Activated CD4-positive, alpha-beta T cell treated with anti-CD3 and anti-CD28 coated beads, Interleukin-2, amount 10 ng/mL, durations not matched to agents 7 days and 5 days (primary cell): ENCODE results near the gene ARL16. TPM values are rescaled to one million over a fixed set of nuclear protein-coding genes. Genes with fewer than 3 reads are reported as not detected.

ENCODE experiments used
- CTCF ChIA-PET: fragments of 350-600 bp; sonication (Branson Sonifier 250); formaldehyde crosslinking; loops from one replicate; lab custom pipeline; 2021; ENCODE audit warnings: antibody characterized with exemption; lab: Charles Lee
- POLR2A ChIA-PET: fragments of 350-600 bp; sonication (Branson Sonifier 250); formaldehyde crosslinking; loops from one replicate; lab custom pipeline; 2021; ENCODE audit warnings: antibody characterized with exemption; lab: Charles Lee
- DNase-seq: peaks from one replicate; pipeline ENCODE4 v3.0.0-alpha.2; 2020
- H3K27ac Mint-ChIP-seq: one replicate; pipeline ENCODE4 v1.8.0; 2021; ENCODE audit warnings: mild to moderate bottlenecking, moderate library complexity, mixed read lengths
- H3K27me3 Mint-ChIP-seq: one replicate; pipeline ENCODE4 v1.8.0; 2021; ENCODE audit warnings: mixed read lengths
- H3K36me3 Mint-ChIP-seq: one replicate; pipeline ENCODE4 v1.8.0; 2021; ENCODE audit warnings: low read depth, mixed read lengths
- H3K4me1 Mint-ChIP-seq: one replicate; pipeline ENCODE4 v1.8.0; 2021; ENCODE audit warnings: mixed read lengths
- H3K4me3 Mint-ChIP-seq: one replicate; pipeline ENCODE4 v1.8.0; 2021; ENCODE audit warnings: mild to moderate bottlenecking, moderate library complexity, mixed read lengths
- H3K9me3 Mint-ChIP-seq: one replicate; pipeline ENCODE4 v1.8.0; 2021; ENCODE audit warnings: mixed read lengths
- microRNA-seq: library from miRNA; unstranded; fragments of <30 nt; microRNA quantifications from one replicate; pipeline ENCODE4 v1.2.0, GENCODE V29; 2021; ENCODE audit warnings: borderline microRNAs expressed, borderline replicate concordance
- total RNA-seq, 2 experiments: library from RNA; stranded (reverse); gene quantifications; one replicate each; pipeline ENCODE4 v1.2.3, GENCODE V29; 2021

The ARL16 gene
- total RNA-seq, 2 experiments from 2014 or later: 35.4 to 42.1 TPM

DNA sequence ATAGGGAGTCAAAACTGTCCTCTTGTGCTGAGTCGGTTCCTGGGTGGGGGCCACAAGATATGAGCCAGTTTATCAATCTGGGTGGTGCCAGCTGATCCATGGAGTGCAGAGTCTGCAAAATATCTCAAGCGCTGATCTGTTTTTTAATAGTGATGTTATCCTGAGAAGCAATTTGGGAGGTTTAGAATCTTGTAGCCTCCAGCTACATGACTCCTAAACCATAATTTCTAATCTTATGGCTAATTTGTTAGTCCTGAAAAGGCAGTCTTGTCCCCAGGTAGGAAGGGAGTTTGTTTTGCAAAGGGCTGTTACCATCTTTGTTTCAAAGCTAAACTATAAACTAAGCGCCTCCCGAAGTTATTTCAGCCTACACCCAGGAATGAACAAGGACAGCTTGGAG is 44.9 kb downstream of the ARL16 start:
- peaks cover 21% of the 10 kb centered on the region for H3K4me1 Mint-ChIP-seq
- H3K27ac Mint-ChIP-seq: no peak overlapping the region
- H3K36me3 Mint-ChIP-seq: no peaks in the 10 kb centered on the region
- H3K27me3 Mint-ChIP-seq: no peaks in the 10 kb centered on the region
- CTCF ChIA-PET: interaction anchor here (0.6 kb wide), 2 partner anchors 69 to 382 kb away, joined by 3 read pairs; no protein-coding TSS in a partner anchor
- H3K4me3 Mint-ChIP-seq: peak overlapping the region; percentile 0
- DNase-seq: no peak
- no peaks in the 10 kb centered on the region for H3K9me3 Mint-ChIP-seq
- POLR2A ChIA-PET: no interaction called here

DNA sequence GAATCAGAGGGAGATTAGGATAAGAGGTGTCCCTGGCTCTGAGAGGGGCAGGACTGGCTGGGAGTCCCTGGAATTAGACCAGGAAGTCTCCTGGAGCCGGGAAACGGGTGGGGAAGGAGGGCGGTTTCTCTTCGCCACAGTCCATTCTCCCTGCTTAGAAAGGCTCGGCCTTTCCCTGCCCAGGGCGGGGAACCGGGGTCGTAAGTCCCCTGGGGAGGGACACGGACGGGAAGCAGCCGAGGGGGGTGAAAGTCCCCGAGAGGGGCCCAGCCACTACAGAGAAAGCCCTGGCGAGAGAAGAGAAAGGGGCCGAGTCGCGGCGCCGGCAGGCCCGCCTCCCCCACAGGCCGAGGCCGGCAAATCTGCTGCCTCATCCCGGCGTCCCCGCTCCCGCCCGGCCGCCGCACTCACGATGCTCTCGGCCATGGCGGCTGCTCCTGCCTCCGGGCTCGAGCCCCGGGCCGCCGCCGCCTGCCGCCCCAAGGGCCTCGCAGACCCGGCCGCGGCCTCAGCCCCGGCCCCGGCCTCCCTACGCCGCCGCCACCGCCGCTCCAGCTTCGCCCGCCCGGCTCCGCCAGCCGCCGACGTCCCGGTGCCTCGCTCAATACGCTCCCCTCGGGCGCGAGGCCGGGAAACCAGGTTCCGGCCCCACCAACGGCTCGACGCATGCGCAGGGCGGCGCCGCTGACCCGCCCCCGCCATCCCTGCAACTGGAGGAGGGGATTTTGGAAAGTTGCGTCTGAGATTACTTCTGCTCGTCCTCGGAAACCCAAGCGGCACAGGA is 46.9 kb downstream of the ARL16 start, which contains the start of the genes NPLOC4 and TSPAN10:
Gene NPLOC4, minus strand, starts transcription at position 608 of the 784 bp plus-strand sequence. Its CDS starts 182 bp downstream, at position 426.
Gene TSPAN10, plus strand, starts transcription at position 692 of the 784 bp plus-strand sequence. CDS start 5,217 bp downstream, outside the sequence.
- H3K4me1 Mint-ChIP-seq: peaks cover 25% of the 10 kb centered on the region
- ChIA-PET CTCF (interaction anchor here (1.2 kb wide), 1 partner anchor 48 kb away, joined by 3 read pairs; no protein-coding TSS in a partner anchor), POLR2A (interaction anchor here (0.6 kb wide), 1 partner anchor 20 kb away, joined by 5 read pairs; no protein-coding TSS in a partner anchor)
- H3K27me3 Mint-ChIP-seq: no peaks in the 10 kb centered on the region
- peak; percentile 79 for DNase-seq
- H3K4me3 Mint-ChIP-seq: peak within 1 kb of the TSS; percentile 98
- peaks cover 4% of the 10 kb centered on the region for H3K36me3 Mint-ChIP-seq
- H3K9me3 Mint-ChIP-seq: no peaks in the 10 kb centered on the region
- peak within 1 kb of the TSS; percentile 88 for H3K27ac Mint-ChIP-seq

DNA sequence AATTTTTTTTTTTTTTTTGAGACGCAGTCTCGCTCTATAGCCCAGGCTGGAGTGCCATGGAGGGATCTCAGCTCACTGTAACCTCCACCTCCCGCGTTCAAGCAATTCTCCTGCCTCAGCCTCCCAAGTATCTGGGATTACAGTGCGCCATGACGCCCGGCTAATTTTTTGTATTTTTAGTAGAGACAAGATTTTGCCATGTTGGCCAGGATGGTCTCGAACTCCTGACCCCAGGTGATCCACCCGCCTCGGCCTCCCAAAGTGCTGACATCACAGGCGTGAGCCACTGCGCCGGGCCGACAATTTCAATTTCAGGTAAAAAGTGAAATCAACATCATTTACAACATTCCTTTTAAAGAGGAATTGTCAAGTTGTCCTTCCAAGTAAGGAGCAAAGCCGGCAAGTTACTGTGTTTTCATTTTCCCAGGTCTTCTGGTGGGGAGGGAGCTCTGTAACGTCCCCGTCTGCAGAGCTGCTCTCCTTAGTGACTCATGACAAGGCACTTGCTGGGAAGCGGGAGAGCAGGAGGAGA is 47.6 kb downstream of the ARL16 start:
- Mint-ChIP-seq H3K36me3 (peaks cover 6% of the 10 kb centered on the region), H3K27ac (peak overlapping the region; percentile 88), H3K27me3 (no peaks in the 10 kb centered on the region), H3K4me3 (peak overlapping the region; percentile 98), H3K4me1 (peaks cover 30% of the 10 kb centered on the region), H3K9me3 (no peaks in the 10 kb centered on the region)
- POLR2A ChIA-PET: interaction anchor here (0.6 kb wide), 1 partner anchor 21 kb away, joined by 5 read pairs; no protein-coding TSS in a partner anchor
- no peak for DNase-seq
- CTCF ChIA-PET: no interaction called here

DNA sequence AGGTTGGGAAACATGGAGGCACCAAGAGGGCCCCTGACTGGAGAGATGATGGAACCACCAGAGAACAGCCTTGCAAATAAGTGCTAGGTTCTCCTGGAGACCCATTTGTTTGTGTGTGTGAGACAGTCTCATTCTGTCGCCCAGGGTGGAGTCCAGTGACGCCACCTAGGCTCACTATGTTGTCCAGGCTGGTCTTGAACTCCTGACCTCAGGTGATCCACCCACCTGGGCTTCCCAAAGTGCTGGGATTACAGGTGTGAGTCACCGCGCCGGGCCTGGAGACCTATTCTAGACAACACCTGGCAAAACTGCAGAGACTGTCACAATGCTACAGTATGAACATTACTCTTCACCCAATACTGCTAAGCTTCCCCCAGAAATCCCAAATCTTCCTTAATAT is 48.2 kb downstream of the ARL16 start:
- Mint-ChIP-seq H3K27me3 (no peaks in the 10 kb centered on the region), H3K36me3 (peaks cover 6% of the 10 kb centered on the region), H3K4me1 (peaks cover 30% of the 10 kb centered on the region), H3K4me3 (peak overlapping the region; percentile 98), H3K27ac (peak overlapping the region; percentile 88), H3K9me3 (no peaks in the 10 kb centered on the region)
- DNase-seq: no peak
- POLR2A ChIA-PET: no interaction called here
- CTCF ChIA-PET: no interaction called here

DNA sequence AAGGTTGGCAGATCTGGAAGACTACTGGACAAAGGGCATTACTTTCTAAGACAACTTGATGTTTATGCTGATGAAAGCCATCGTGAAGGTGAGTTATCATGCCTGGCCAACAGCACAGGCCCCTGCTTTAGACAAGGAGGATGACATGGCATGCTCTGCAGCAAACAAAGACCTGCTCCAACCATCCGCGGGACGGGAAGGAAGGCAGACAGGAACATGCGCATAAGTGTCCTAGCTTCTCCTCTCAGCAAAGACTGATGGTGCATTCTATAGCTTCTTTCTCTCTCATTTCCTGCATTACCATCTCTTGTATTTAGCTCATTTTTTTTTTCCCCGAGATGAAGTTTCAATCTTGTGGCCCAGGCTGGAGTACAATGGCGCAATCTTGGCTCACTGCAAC is 52.1 kb downstream of the ARL16 start:
- POLR2A ChIA-PET: no interaction called here
- DNase-seq: no peak
- no peak overlapping the region for H3K4me3 Mint-ChIP-seq
- H3K4me1 Mint-ChIP-seq: peaks cover 27% of the 10 kb centered on the region
- no peaks in the 10 kb centered on the region for H3K27me3 Mint-ChIP-seq
- H3K27ac Mint-ChIP-seq: peak overlapping the region; percentile 62
- no peaks in the 10 kb centered on the region for H3K9me3 Mint-ChIP-seq
- H3K36me3 Mint-ChIP-seq: peaks cover 29% of the 10 kb centered on the region
- CTCF ChIA-PET: interaction anchor here (0.7 to 1.9 kb wide), 4 partner anchors 11 to 640 kb away, joined by 3 to 4 read pairs (median 3); no protein-coding TSS in a partner anchor

Small RNAs within 50 kb of the gene (microRNA-seq; reads per million reads assigned to microRNA genes)
- 1.5 reads per million for gene MIR6786

Other genes starting within 250 kb of the ARL16 start
- 1,000 to 10,000 TPM; 4,611 to 5,328 TPM for gene ACTG1, start 171.0 kb downstream of the ARL16 start, total RNA-seq
- under 1 TPM; 0.22 to 0.33 TPM for gene FSCN2, start 155.4 kb downstream of the ARL16 start, total RNA-seq
- 10 to 100 TPM; 30.8 to 42.1 TPM for gene FAAP100, start 131.4 kb downstream of the ARL16 start, total RNA-seq
- 10 to 100 TPM; 91.3 to 98.2 TPM for gene NPLOC4, start 46.7 kb downstream of the ARL16 start, total RNA-seq
- gene TSPAN10, start 46.6 kb downstream of the ARL16 start, total RNA-seq: under 1 TPM; 0.75 to 0.89 TPM
- 10 to 100 TPM; 19.8 to 24.7 TPM for gene PDE6G, start 27.3 kb downstream of the ARL16 start, total RNA-seq
- 10 to 100 TPM; 43.6 to 49.9 TPM for gene OXLD1, start 17.2 kb downstream of the ARL16 start, total RNA-seq
- gene CCDC137, start 17.1 kb downstream of the ARL16 start, total RNA-seq: 10 to 100 TPM; 30.2 to 33.8 TPM
- gene HGS, start 214 bp upstream of the ARL16 start, total RNA-seq: 100 to 1,000 TPM; 121 to 128 TPM
- 10 to 100 TPM; 52.7 to 62.3 TPM for gene MRPL12, start 19.6 kb upstream of the ARL16 start, total RNA-seq
- gene SLC25A10, start 28.5 kb upstream of the ARL16 start, total RNA-seq: 10 to 100 TPM; 29.2 to 32.4 TPM
- not detected for gene GCGR, start 120.4 kb upstream of the ARL16 start, total RNA-seq
- gene MCRIP1, start 149.5 kb upstream of the ARL16 start, total RNA-seq: 10 to 100 TPM; 45.7 to 47.8 TPM
- not detected for gene PPP1R27, start 151.3 kb upstream of the ARL16 start, total RNA-seq
- gene P4HB, start 176.7 kb upstream of the ARL16 start, total RNA-seq: 100 to 1,000 TPM; 420 to 499 TPM
- gene ARHGDIA, start 187.5 kb upstream of the ARL16 start, total RNA-seq: 100 to 1,000 TPM; 654 to 714 TPM
- 100 to 1,000 TPM; 197 to 221 TPM for gene ALYREF, start 207.8 kb upstream of the ARL16 start, total RNA-seq
- 10 to 100 TPM; 83.2 to 96.8 TPM for gene ANAPC11, start 207.9 kb upstream of the ARL16 start, total RNA-seq
- gene NPB, start 218.4 kb upstream of the ARL16 start, total RNA-seq: under 1 TPM; 0.48 to 0.69 TPM
- 10 to 100 TPM; 37.6 to 39.0 TPM for gene PCYT2, start 227.6 kb upstream of the ARL16 start, total RNA-seq
- 10 to 100 TPM; 55.6 to 71.2 TPM for gene SIRT7, start 234.4 kb upstream of the ARL16 start, total RNA-seq
- 10 to 100 TPM; 15.8 to 20.2 TPM for gene MAFG, start 243.9 kb upstream of the ARL16 start, total RNA-seq